HG03460 (cell line): ENCODE data around the gene PIGB.
"Not testable (repeated sequence)": the region's sequence is repeated elsewhere in the genome, so short reads cannot be mapped to it uniquely, and the experiment has no call there.

Experiments used
- ATAC-seq: cut with Tn5 transposase; IDR thresholded peaks from one replicate; pipeline ENCODE4 v1.9.1; 2021; ENCODE audit not compliant: unreplicated experiment

Gene PIGB

DNA sequence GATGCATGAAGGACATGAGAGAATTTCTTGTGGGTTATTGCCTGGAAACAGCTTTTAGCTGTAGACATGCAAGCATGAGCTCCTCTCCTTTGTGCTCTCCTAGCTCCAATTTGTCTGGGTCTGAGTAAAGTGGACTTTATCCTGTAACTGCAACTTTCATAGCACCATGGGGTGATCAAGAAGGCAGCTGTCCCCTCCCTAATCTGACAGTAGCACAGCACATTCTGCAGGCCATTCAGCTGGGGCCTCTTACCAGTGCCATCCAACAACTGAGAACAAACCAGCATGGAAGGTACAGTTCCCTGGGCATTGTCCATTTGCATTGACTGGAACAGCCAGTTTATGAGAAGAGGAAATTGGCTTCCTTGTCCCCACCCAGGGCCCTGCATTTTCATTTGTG lies 21.7 kb upstream of the PIGB start:
- no peak for ATAC-seq

DNA sequence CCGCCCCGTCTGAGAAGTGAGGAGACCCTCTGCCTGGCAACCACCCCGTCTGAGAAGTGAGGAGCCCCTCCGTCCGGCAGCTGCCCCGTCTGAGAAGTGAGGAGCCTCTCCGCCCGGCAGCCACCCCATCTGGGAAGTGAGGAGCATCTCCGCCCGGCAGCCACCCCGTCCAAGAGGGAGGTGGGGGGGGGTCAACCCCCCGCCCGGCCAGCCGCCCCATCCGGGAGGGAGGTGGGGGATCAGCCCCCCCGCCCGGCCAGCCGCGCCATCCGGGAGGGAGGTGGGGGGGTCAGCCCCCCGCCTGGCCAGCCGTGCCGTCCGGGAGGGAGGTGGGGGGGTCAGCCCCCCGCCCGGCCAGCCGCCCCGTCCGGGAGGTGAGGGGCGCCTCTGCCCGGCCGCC lies 16.2 kb upstream of the PIGB start:
- not testable (repeated sequence) for ATAC-seq

GRCh38 chr15:55319537-55320237 lies 665 bp downstream of the PIGB start:
- peak; percentile 37 for ATAC-seq

- no peak for ATAC-seq
Measured at GRCh38 chr15:55320238-55320550, 1.2 kb downstream of the PIGB start.

DNA sequence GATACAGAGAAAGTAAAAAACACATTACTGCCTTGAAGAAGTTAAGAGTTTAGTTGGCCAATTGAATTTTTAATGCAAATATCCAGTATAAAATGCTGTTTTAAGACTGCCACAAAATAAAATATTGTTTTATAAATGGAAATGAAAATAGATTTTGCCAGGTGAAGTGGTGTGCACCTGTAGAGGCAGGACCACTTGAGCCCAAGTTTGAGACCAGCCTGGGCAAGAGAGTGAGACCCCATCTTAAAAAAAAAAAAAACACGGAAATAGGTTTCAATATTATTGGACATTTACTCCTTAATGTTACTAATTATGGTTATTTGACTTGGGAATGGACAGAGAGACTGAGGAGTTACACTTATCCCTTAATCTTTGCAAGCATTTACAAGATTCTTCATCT lies 1.9 kb downstream of the PIGB start:
- ATAC-seq = no peak

- ATAC-seq = no peak
Measured at GRCh38 chr15:55322467-55322866, 3.4 kb downstream of the PIGB start.

DNA sequence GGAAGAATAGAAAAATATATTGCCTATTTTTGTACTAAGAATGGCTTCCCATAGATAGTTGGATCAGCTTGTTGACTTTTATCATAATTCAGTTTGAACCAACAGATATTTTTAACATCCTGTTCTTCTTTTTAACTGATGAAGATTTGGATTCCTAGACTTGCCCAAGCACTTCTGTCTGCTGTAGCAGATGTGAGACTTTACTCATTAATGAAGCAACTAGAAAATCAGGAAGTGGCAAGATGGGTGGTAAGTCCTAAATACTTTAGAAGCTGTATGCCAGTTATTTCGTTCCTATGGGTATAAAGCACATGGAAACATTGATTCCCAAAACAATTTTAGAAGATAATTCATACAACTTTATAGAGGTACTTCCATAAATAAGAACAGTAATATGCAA lies 8.4 kb downstream of the PIGB start:
- no peak for ATAC-seq

GRCh38 chr15:55334371-55334770 lies 15.3 kb downstream of the PIGB start:
- ATAC-seq = no peak

GRCh38 chr15:55334997-55335396 lies 16.0 kb downstream of the PIGB start:
- ATAC-seq = no peak

DNA sequence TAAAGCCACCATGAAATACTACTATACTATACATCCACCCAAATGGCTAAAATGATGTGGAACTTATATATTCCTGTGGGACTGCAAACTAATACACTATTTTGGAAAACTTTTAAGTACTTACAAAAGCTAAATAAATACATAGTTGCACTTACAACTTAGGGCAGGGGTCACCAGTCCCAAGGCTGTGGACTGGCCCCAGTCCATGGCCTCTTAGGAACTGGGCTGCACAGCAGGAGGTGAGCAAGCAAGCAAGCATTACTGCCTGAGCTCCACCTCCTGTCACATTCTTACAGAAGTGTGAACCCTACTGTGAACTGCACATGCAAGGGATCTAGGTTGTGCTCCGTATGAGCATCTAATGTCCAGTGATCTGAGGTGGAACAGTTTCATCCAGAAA lies 18.1 kb downstream of the PIGB start:
- ATAC-seq = no peak

DNA sequence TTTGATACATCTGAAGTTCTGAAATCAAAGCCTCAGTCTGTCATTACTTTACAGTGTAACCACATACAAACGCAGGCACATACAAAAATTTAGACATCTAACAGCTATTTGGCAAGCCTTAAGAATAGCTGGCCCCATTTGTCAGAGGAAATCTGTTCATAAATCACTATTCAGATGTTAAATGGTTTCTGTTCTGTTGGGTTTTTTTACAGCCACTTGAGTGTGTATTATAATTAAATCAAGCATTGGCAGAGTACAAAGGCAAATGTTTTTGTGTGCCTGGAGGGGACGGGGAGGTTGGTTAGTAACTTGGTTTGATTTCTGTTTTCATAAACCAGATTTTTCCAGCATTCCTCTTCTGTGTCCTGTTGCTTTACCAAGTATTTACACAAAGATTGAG lies 24.1 kb downstream of the PIGB start:
- no peak for ATAC-seq

DNA sequence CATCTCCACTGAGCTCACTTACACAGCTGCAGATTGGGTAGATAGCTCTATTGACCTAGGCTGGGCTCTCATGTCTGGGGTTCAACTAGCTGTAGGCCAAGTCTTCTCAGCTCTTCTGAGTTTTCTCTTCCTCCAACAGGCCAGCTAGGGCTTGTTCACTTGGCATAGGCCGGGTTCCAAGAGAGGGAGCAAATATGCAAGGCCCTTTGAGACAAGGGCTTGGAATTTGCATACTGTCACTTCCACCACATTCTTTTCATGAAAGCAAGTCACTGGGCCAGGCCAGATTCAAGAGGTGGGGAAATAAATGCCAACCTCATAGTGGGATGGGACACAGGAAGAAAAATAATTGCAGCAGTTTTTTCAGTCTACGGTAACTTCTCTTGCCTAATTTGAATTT lies 25.2 kb downstream of the PIGB start:
- ATAC-seq = no peak

GRCh38 chr15:55348281-55348778 lies 29.3 kb downstream of the PIGB start:
- ATAC-seq = no peak

DNA sequence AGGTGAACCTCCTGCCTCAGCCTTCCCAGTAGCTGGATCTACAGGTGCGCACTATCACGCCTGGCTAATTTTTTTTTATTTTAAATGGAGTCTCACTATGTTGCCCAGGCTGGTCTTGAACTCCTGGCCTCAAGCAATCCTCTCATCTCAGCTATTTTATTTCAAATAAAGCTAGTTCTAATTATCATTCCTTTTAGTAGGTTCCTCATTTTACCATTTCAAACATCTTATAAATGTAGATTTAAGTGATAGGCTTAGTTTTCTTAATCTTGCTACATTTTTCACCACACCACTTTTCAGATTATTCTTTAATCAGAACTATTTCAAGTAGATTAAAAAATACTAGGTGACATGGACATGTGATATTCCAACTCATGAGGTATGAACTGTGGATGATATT lies 30.3 kb downstream of the PIGB start:
- no peak for ATAC-seq

DNA sequence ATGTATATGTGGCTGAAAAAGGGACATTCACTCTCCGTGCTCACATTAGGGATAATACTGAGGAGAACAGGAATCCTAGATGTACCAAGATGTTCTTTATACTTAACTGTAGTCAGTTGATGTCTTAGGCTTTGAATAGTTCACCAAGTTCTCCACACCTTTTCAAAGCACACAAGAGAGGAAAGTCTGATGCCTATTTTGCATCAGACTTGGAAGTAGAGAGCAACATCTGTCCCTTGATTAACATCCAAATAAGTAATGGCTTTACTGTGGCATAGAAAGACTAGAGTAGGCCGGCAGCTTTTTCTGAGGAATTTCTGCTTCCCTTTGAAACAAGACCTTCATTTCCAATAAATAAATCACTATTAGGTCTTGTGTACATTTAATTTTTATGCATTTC lies 34.0 kb downstream of the PIGB start:
- no peak for ATAC-seq

DNA sequence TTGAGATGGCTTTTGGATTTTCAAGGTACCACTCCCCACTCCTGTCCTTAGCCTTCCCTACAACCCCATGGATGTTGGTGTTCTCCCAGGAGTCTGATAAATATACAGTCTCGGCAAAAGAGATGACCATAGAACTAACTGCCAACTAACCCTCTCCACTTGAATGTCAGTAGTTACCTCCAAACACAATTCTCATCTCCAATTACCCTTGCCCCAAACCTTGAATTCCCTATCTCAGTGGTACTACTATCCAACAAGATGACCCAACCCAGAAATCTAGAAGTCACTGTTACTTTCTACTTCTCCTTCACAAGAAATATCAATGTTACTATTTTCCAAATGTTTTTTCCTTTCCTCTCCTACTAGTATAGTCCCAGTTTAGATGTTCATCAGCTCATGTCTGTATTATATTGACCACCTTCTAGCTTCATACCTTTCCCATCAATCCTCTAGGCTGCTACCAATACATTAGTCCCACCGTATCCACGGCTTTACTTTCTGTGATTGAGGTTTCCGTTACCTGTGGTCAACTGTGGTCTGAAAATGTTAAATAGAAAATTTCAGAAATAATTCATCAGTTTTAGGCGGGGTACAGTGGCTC lies 38.1 kb downstream of the PIGB start:
- ATAC-seq = no peak

GRCh38 chr15:55357774-55358173 lies 38.8 kb downstream of the PIGB start:
- ATAC-seq = no peak

DNA sequence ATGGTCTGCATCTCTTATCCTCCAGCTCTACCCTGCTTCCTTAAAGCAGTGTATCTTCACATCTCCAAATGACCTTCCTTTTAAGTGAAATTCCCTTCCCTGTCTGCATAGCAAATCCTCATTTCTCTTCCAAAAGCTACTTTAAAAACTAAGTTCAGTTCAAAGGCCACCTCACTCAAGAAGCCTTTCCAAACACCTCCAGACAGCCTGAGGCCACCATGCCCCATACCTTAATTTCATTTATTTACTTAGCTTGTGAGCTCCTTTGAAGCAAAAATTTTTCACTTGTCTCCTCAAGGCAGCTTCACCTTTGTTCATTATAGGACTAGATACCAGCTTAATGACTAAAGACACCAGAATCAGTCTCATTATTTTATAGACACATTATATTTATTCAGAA lies 39.4 kb downstream of the PIGB start:
- ATAC-seq = no peak

GRCh38 chr15:55360256-55360655 lies 41.2 kb downstream of the PIGB start:
- ATAC-seq = no peak

DNA sequence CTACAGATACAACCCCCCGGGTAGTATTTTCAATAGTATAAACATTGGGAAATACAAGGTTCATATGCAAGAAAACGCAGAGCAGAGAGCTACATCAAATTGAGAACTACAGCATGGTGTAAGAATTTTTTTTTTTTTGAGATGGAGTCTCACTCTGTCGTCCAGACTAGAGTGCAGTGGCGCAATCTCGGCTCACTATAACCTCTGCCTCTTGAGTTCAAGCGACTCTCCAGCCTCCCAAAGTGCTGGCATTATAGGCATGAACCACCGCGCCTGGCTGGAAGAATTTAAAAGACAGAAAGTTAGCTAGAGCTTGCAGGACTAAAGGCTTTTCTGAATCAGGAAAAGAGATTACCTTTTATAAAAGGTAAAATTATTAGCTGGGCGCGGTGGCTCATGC lies 42.0 kb downstream of the PIGB start:
- ATAC-seq = no peak

DNA sequence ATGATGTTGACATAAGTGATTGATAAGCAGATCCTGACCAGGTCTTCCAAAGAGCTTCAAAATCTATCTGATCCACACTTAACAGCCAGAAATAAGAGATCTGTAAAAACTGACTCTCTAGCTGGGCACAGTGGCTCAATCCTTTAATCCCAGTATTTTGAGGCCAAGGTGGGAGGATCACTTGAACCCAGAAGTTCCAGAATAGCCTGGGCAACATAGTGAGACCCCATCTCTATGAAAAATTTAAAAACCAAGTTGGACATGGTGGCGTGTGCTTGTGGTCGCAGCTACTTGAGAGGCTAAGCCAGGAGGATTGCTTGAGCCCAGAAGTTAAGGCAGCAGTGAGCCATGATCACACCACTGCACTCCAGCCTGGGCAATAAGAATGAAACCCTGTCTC lies 43.6 kb downstream of the PIGB start:
- ATAC-seq = no peak

- ATAC-seq = no peak
Measured at GRCh38 chr15:55366981-55367380, 48.0 kb downstream of the PIGB start.
